Stimulated activated CD8-positive, alpha-beta memory T cell treated with anti-CD3 and anti-CD28 coated beads, Interleukin-4, amount 100 ng/mL, for 1 hour (primary cell): ENCODE data around the gene TMEM63B.
A peak's percentile ranks its signal among the peaks of the same experiment; 100 is the strongest.
"Not testable (repeated sequence)": the region's sequence is repeated elsewhere in the genome, so short reads cannot be mapped to it uniquely, and the experiment has no call there.

Source experiments
- DNase-seq, 2 donors: peaks; one replicate each; pipeline ENCODE4 v3.0.0-alpha.2; 2020; ENCODE audit warnings: low read depth in 2 of 2, low spot score in 1 of 2

Gene TMEM63B

DNA sequence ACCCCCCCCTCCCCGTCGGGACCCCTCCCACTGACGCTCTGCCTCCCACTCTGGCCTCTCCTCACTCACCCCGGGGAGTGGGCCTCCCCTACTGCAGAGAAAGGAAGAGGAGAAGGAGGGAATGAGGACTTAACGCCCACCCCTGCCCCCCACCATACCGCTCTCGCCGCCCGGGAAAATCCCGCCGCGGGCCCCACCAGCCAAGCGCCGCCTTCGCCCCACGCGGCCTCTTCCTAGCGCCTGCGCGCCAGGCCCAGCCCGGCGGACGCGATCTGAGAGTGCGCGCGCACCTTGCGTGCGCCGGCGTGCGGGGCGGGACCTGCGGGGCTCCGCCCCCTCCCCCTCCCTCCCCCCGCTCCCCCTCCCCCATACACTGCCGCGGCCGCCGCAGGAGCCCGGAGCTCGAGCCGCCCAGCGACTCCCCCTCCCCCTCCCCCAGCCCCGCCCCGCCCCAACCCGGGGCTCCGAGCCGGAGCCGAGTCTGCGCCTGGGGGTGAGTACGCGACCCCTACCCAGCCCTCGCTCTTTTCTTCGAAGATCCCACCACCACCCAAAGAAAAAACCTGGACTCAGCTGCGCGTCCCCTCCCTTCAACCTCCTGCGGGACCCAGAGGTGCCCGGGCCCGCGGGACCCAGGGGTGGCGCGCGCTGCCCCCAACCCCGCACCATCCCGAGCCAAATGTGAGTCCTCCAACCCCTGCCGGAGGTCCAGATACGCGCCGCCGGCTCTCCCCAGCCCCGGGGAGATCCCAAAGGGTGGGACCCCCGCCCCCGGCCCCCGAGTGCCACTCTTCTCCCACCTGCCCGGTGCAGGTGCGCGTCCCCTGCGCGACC is at the start of gene TMEM63B, which contains the start of gene MRPL14:
Gene TMEM63B, plus strand, starts transcription at position 369 of the 834 bp plus-strand sequence. CDS start 7,031 bp downstream, outside the sequence.
Gene MRPL14, minus strand, starts transcription at position 267 of the 834 bp plus-strand sequence. CDS start 10,841 bp downstream, outside the sequence.
- peak; percentile 69 to 83 for DNase-seq

DNA sequence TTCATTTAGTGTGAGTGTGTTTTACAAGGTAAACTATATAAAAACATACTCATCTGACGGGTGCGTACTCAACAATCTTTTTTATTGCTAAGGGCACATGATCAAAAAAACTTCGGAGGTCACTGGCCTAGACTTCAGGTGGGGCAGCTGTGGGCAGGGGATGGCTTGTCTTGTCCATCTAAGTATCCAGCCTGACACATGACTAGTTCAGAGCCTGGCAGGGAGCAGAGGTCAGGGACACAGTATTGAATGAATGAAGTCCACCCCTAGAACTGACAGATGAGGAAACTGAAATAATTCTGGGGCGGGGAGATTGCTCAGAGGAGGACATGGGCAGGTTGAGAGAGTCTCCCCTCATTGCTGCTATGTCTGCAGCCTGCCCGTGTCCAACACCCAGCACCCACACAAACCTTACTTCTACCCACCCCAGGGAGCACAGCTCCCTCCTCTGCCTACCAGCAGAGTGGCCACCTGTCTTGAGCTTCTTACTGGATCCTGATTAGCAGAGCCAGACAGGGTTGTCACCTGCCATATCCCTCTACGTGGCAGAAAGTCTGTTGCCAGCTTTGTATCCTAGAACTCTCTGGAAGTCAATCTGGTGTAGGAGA is 49.0 kb upstream of the TMEM63B start:
- DNase-seq, result no peak

DNA sequence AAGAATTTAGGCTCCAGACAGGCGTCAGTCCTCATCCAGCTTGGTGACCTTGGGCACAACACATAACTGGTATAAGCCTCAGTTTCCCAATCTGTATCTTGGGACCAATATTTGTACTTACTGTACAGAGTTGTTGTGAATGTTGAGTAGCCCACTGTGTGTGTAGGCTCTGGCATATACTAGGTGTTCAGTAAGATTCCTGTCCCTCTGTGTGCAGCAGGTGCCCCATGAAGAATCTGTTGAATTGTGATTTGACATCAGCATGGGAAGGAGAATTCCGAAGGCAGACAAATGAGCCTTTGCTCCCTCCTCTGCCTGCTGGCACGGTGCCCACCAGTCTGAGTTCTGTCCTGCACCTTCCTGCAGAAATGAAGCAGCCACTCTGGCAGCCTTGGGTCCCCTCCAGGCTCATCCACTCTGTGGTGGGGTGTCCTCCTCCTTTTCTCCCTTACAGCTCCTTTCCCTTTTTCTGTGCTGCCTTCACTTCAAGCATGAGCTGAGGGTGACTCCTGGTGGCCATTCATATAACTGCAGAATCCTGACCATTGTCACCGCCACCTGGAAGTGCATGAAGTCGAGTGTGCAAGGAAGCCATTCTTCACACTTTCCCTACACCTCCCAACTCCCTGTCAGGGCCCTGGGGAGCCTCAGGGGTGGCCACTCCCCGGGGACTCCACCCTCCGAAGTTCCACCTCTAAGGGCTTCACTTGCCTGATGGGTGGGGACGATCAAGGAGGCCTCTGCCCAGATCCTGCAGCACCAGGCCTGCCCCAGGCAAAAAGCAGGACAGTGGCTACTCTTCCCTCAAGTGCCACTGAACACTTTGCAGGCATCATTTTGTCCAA is 48.3 kb upstream of the TMEM63B start:
- DNase-seq, result peak; percentile 28 to 37

DNA sequence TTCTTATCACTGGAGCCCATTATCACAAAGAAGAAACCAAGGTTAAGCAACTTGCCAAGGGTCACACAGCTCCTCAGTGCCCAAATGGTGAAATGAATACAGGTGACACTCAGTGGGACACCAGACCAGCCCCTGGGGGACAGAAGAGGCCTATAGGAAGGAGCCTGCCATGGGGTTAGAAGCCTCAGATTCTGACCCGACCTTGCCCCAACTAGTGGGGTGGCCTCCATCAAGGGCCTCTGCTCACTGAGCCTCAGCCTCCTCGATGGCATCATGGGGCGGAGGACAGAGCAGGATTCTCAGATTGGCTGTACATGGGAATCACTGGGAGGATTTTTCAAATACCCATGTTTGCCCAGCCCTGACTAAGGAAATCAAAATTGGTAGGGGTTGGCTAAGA is 47.7 kb upstream of the TMEM63B start:
- no peak for DNase-seq

DNA sequence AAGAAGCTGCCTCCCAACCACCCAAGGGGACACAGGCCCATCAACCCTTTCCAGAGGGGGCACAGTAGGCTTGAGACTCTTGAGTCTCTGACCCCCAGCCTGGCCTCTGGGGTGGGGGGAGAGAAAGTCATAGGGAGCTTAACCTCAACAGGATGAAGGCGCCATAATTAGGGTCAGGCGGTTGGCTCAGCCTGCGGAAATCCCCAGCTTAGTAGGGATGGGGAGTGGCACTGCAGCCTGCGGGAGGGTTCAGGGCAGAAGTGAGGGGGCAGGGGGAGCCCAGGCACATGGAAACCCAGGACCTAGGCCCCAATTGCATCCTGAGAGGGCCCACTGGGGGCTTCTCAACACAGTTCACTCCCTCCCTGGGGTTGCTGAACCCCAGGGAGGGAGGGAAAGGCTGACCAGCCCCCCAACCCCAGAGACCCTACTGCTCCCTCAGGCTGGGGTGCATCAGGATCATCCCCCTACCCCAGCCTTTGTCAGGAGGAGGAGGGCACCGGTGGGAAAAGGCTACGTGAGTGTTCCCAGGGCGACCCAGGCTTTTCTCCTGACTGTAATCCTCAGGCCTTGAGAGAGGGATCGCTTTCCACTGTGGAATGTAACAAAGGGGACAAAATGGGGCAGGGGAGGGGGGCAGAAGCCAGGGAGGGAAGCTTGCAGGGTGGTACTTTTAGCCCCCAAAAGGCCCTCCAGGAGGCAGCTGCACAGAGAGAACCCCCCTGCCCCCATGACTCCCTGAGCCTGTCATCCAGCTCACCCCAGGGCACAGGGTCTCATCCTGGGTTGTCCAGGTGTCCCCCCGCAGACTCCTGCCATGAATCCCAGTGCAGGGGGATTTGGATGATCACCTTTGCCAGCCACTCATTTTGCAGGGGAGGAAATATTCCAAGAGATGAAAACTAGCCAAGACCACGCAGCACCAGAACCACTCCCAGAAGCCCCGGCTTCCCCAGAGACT is 46.5 kb upstream of the TMEM63B start:
- DNase-seq, result no peak

DNA sequence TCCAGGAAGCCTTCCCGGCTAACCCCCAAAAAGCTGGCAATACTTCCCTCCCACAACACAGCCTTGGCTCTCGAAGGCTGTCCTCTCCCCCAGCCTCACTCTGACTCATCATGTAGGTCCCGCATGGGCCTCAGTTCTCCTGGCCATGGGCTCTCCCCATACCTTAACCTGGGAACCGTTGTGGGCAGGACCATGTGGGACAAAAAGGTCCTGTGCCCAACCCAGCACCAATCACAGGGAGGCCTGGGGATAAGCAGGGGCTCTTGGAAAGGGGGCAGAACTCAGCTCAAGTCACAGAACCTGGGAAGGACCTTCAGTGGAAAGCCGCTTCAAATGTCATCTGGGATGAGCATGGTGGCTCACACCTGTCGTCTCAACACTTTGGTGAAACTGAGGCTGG is 45.6 kb upstream of the TMEM63B start:
- DNase-seq, result no peak

DNA sequence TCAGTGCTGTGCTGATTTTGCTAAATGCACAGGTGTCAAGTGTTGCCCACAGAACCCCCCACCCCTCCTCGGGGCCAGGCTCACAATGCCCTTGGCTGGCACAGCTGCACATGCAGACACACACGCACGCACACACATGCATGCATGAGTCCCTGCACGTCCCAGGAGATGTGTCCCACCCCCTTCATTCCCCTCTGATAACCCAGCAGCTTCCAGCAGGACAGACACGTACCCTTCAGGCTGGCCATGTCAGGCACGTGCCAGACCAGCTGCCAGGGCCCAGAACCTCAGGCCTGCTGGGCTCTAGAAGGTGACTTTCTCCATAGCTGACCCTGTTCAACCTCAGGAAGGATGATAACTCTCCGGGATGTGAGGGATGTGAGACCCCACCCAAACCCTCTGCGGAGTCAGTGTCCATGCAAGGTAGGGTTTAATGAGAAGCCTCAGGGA is 44.5 kb upstream of the TMEM63B start:
- no peak for DNase-seq

DNA sequence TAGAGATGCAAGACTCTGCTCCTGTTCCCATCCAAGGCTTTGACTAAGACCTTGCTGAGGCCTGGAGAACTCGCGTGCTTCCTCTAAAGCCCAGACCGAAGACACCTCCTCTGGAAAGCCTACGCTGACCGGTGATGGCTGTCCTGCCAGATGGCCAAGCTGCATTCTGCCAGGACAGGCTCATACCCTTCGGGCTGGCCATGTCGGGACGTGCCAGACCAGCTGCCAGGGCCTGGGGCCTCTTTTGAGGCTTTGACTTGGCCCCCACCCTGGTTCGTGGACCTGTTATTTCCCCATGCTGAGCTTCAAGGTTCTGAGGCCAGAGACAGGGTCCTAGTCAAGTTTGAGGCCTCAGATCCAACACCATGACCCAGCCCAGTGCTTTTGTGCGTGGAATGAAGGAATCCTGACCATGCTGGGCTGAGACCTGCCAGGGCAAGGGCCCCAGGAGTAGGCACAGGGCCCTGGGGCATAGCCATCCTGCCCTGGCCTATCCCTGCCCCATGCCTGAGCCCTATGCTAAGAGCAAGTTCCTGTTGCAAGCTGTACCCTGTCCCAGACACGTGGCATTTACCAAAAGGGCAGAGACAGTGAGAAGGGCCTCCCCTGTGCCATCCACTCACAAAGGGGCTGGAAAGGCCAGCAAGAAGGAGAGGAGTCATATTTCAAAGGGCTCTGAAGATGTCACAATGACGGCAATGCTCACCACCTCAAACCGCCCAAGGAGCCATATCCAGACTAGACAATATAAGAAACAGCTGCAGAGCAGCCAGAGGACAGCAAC is 42.9 kb upstream of the TMEM63B start:
- DNase-seq, result no peak

DNA sequence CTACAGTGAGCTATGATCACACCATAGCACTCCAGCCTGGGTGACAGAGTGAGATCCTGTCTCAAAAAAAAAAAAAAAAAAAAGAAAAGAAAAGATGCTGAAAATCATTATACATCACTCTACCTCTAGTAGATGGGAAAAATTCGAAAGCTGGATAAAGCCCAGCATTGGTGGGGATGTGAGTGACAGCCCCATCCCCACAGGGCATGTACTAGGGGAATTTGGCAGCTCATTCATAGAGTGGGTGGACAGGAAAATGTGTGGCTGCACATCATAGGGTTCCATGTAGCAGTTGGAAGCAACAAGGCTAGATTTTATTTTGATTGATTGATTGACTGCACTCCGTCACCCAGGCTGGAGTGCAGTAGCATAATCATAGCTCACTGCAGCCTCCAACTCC is 42.1 kb upstream of the TMEM63B start:
- no peak for DNase-seq

DNA sequence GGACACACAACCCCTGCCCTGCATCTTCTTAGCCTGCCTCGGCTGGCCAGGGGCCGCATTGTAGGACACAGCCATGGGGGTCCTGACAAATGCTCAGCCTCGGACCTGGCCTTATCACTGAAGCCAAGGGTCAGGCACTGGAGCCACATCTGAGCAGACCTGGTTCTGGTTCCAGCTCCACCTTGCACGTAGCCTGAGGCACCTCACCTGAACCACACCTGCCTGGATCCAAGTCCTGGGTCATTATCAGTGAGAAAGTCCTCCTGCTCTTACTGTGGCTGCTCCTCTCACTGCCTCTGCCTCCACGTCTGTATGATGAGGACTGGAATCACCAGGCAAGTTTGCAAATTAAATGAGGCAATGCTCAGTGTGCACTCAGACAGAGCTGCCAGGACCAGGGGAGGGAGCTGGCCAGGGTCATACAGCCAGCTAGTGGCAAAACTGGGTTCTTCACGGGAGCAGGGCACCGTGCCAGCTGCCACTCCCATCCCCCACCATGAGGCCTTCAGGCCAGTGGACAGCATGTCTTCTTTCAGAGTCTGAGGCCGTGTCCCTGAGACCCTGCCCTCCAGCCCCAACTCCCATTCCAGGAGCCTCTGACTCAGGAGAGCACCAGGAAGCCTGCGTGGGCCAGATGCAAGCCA is 40.3 kb upstream of the TMEM63B start:
- DNase-seq, result no peak

DNA sequence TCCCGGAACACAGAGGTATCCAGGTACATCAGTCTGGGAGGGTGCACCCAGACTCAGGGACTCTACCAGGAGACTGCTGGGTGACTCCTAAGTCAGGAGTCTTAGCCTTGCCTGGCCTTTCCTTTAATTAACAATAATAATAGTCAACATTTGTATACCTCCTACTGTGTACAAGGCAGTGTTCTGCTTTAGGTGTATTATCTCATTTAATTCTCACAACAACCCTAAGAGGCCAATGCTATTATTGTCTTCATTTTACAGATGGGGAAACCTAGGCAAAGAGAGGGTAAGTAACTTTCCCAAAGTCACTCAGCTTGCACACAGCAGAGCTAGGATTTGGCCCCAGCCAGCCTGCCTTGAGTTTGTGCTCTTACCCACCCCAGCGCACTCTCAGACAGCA is 39.7 kb upstream of the TMEM63B start:
- DNase-seq, result no peak

DNA sequence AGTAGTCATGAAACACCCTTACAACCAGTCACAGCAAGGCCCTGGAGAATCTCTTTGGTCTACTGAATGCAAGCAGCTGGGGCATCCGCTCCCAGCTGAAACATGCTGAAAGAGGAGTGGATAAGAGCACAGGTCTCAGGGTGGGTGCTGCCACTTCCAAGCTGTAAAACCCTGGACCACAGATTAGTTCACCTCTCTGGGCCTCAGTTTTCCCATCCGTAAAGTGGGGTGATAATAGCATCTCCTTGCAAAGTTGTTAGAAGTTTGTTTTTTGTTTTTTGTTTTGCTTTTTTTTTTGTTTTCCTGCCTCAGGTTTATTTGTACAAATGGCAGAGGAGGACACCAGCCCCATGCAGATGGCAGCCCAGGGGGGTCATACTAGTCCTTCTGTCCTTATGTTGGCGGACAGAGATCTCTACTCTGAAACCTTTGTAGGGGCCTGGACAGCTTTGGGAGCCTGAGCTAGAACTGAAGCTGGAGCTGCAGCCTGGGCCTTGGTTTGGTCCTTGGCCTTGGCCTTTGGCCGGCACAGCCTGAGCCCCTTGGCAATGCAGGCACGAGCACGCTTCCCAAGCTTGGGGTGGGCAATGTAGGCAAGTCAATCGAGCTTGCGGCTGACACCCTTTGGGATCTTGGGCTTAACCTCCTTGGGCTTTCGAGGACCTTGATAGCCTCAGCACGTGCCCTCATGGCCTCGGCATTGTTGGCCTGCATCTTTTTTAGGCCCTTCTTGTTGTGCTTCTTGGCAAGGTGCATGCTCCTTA is 38.3 kb upstream of the TMEM63B start:
- no peak for DNase-seq

DNA sequence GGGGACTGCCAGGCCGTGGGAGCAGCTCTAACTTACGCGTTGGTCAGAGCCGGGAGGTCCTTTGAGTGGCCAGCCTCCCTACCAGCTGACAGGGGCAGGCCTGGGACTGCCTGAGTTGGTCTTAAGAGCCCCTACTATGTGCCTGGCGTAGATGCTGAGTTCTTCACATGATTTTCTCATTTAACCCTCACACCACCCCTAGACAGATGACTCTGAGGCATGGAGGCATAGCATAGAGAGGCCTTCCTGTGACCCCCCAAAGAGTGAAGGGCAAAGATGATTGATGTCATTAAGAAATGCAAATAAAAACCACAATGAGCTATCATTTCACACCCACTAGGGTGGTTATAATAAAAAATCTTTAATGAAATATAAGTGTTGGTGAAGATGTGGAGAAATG is 36.9 kb upstream of the TMEM63B start:
- no peak for DNase-seq

DNA sequence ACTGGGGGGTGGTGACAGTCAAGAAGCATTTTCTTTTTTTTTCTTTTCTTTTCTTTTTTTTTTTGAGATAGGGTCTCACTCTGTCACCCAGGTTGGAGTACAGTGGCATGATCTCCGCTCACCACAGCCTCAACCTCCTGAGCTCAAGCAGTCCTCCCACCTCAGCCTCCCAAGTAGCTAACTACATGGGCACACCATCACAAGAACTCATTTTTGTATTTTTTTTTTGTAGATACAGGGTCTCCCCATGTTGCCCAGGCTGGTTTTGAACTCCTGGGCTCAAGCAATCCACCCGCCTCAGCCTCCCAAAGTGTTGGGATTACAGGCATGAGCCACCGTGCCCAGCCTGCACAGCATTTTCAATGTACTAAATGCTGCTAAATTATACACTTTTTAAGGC is 36.0 kb upstream of the TMEM63B start:
- not testable (repeated sequence) for DNase-seq

DNA sequence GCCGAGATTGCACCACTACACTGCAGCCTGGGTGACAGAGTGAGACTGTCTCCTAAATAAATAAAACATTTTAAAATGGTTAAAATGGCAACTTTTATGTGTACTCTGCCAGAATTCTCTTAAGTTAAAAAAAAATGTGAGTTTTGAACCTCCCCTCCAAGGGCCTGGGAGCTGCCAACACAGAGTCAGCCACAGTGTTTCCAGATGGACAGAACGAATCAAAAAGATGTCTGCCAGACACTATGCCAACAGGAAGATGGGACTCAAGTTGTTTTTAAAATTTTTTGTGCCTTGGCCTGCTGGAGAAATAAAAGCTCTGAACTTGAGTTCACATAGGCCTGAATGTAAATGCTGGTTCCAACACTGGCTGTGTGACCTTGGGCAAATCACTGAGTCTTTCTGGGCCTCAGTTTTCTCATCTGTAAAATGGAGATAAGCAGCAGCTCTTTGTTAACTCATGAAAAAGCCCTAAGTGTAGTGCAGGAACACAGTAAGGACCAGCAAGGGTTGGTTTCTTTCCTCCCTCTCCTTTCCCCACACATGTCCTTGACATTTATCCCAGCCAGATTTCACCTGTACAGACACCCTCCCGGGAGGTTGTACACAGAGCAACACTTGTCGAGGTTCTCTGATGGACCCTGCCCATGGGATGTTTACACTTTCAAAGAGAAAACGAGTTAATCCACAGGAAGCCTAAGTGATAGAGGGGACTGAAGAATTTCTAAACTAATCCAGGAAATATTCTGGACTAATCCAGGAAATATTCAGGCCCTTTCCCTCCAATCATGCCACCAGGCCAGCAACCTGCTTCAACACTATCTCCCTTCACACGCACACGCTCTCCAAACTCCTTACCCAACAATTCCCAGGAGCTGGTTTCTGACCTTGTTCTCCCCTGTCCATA is 35.1 kb upstream of the TMEM63B start:
- no peak for DNase-seq

DNA sequence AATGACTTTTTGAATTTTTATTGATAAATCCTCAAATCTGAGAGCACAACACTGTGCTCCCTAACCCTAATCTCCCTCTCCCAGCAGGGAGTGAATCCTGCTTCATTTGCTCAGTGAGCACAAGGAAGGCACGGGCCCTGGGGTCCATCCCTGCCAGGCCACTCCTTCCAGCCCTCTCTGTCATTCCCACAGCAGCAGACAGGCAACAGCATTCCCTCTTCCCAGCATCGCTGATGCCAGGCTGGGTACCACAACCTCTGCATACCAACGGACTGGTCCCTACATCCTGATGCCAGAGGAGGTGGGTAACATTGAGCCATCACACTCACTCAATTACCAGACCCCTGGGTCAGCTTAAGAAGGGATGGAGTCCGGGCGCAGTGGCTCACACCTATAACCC is 34.3 kb upstream of the TMEM63B start:
- DNase-seq, result no peak

DNA sequence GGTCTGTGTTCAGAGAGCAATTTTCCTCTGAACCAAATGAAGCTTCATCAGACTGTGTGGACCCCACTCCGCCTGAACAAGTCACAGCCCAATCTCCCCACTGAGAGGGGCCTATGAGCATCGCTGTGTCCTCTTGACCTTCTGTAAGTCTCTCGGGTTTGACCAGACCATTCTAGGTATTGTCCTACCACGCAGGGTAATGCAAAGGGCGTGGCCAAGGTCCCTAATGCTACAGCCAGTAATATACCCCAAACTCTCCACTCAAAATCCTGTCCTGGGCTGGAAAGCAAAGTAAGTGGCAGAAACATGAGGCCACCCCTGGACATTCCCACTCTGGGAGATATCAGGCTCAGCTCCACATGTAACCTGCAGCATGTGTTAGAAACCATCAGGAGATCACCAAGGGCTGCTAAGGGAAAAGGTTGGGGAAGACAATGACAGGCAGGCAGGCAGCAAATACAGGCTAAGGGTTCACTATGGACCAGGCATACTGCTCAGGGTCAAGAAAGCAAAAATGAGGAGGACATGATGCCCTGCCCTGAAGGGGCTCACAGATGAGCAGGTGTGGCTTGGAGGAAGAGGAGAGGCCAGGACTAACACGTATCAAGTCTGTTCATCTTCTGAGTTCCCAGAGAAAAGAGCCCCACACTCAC is 33.5 kb upstream of the TMEM63B start:
- no peak for DNase-seq
